Erythroblast (primary cell): ENCODE measurements around the gene ARF3.

Experiments used
- GATA1 ChIP-seq: IDR thresholded peaks from 2 replicates; pipeline ENCODE4 v1.6.1; 2011; ENCODE audit warnings: low read depth, mild to moderate bottlenecking, control low read depth, low read length, moderate library complexity
- POLR2A ChIP-seq: IDR thresholded peaks from 2 replicates; pipeline ENCODE4 v1.6.1; 2011; ENCODE audit warnings: mild to moderate bottlenecking, low read length

DNA sequence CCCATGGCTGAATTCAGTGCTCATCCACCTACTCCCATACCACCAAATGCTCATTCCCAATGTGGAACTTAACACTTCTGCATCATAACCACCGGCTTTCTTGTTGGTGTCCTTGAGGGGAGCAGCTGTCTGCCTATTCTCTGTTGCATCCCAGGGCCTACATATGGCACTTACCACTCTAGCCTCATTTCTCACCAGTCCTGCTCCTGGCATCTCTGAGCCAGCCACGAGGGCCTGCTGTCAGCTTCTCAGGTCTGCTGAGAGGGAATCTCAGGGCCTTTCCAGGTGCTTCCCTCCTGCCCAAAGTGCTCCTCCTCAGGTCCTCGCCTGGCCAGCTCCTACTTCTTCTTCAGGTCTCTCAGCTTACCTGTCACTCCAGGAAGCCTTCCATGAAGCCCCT is 67.6 kb downstream of the ARF3 start:
- TF ChIP-seq POLR2A (no peak), GATA1 (no peak)
